GM21528 (cell line): Measurements from ENCODE around the gene MISP3.

ENCODE experiments used
- ATAC-seq: cut with Tn5 transposase; IDR thresholded peaks from one replicate; pipeline ENCODE4 v1.9.1; 2021; ENCODE audit warnings: mild to moderate bottlenecking, moderate library complexity; ENCODE audit not compliant: unreplicated experiment, low FRiP score

Gene MISP3

DNA sequence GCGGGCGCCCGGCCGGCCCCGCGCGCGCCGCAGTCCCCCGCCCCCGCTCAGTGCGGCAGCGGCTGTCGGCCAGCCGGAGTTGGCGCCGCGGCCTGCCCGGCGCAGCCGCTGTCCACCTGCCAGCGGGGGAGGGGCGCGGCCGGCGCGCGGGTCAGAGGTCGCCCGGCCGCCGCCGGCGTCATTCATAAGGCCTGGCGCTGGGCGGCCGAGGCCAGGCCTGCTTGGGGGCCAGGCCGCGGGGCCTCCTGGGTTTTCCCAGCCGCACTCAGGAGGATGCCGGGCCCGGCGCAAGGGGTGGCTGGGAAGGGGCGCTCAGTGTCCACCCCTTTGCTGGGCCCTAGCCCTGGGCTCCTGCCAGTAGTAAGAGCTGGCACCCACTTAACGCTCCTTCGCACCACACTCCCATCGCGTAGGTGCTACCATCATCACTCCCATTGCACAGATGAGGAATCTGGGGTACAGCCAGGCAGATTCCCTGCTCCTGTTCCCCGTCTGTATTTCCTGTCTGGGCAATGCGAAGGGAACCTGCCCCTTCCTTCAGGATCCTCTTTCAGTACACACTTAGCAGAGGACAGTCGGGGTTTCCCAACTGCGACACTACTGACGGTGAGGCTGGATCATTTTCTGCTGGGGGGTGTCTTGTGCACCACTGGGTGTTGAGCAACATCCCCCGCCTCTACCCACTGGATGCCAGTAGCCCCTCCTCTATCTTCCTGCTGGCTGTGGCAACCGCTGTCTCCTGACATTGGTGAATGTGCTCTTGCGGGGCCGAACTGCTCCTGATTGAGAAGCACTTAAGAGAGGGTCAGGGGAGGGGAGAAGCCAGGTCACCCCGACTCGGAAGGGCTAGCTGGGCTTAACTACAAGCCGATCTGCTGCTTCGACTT lies 45.8 kb downstream of the MISP3 start:
- peak; percentile 24 for ATAC-seq

DNA sequence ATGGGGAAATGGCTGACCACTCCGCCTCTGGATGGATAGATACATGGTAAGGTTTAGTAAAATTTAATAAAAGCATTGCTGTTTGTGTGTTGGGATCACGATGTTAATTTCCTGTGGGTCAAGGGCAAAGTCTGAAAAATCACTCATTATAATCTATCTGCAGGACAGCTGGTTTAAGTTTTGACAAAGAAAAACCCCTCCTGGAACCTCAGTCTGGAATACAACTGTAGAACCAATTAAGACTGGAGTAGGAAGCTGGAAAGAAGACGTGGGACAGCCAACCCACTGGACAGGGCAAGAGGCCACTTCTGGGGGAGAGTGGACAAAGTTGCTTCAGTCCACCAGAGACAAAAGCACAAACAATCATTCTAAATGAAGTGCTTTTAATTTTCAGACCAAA lies 46.6 kb downstream of the MISP3 start:
- no peak for ATAC-seq

DNA sequence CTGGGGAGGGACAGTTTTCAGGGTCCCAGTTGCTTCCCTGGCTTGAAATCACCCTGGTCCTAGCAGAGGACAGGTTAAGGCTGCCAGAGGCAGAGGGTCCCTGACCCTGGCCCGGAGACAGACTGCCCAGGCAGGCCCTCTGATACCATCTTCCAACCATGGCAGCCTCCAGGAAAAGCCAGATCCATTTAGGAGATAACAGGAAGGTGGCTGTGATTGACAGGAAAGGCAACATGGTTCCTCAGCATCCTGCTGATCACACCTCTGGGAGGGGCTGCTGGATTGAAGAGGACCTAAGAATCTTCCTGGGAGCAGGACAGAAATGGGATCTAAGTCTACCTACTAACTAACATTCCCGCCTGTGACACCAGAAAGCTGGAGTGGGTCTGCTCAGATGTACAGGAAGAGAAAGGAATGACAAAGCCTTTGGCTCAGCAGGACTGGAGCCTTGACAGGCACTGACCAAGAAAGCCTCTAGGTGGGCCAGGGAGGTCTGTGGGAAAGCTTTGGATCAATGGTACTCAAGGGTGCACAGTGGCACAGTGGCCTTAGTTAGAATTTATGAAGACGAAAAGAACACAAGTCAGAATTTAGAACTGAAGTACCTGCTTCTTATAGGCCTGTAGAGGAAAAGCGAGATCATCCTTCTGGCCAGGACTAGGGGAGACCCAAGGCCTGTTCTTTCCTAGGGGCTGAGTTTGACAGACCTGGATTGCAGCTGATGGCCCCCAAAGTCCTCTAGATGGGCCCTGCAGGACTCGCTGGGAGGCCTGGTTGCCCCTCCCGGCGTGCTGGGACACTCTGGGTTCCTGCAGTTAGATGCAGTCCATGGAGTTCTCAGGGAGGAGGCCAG lies 47.3 kb downstream of the MISP3 start:
- ATAC-seq = no peak

DNA sequence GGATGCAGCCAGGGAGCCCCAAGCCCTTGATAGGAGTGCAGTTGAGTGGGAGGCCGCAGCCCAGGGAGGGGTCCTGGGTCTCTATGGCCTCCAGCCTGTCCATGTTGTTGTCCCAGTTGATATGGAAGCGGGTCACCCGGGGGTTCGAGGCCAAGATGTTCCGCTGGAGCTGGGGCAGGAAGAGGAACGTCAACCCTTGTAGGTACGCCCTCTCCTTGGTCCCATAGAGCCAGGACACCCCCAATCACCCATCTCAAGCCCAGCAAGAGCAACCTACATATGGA lies 47.9 kb downstream of the MISP3 start:
- no peak for ATAC-seq

DNA sequence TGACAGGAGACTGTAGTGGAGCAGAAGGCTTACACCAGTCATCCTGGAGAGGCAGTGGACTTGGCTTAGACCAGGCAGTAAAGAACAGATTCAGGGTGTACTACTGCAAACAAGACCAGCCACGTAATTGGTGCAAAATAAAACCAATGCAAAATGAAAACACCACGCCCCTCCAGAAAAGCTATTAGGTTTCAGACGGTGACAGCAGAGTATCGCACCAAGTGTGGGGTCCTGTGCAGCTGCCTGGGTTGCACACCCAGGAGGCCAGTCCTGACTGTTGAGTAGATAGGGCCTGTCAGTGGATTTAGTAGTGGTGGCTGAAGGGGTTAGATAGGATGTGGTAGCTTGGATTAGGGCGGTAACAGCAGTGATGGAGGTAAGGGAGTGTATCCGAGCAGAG lies 50.3 kb downstream of the MISP3 start:
- no peak for ATAC-seq
